Testis (tissue), 3 donors: ENCODE data around the gene LRRC8D. TPM values are rescaled to one million over a fixed set of nuclear protein-coding genes. Genes with fewer than 3 reads are reported as not detected.
A peak's percentile ranks its signal among the peaks of the same experiment; 100 is the strongest.

Experiments
- DNase-seq: peaks from one replicate; pipeline ENCODE4 v3.0.0-alpha.2; 2019
- H3K27ac ChIP-seq, 2 donors: fragments of 200-600 bp; sonication (generic); one replicate each; pipeline ENCODE4 v1.5.1; 2019
- H3K27me3 ChIP-seq: fragments of 200-600 bp; sonication (generic); one replicate; pipeline ENCODE4 v1.5.1; 2019
- H3K36me3 ChIP-seq: fragments of 200-600 bp; sonication (generic); one replicate; pipeline ENCODE4 v1.5.1; 2017; ENCODE audit warnings: low read depth; ENCODE audit errors: missing control alignments
- H3K4me1 ChIP-seq: fragments of 200-600 bp; sonication (generic); one replicate; pipeline ENCODE4 v1.5.1; 2019
- H3K4me3 ChIP-seq, 2 donors: fragments of 200-600 bp; sonication (generic); one replicate each; pipeline ENCODE4 v1.5.1; 2017 to 2019
- H3K9me3 ChIP-seq: fragments of 200-600 bp; sonication (generic); one replicate; pipeline ENCODE4 v1.5.1; 2017
- POLR2A ChIP-seq: fragments of 450-650 bp; IDR thresholded peaks from one replicate; pipeline ENCODE4 v1.6.1; 2017; ENCODE audit warnings: antibody characterized with exemption, mild to moderate bottlenecking, moderate library complexity
- WGBS, 2 donors: methylation state at CpG; one replicate each; pipeline ENCODE4 v1.1.5; 2018; 5-methylcytosine and 5-hydroxymethylcytosine counted together
- intact Hi-C: fragments of 100-400 bp; cut with DNase I; formaldehyde crosslinking; loops from one replicate; pipeline ENCODE4 v1.15.1; 2023; ENCODE audit warnings: low total_unique reads
- polyA plus RNA-seq: library from polyadenylated mRNA; stranded (reverse); fragments of 350-450 nt; fragmentation: Illumina TruSeq; extraction: RNeasy Lipid Tissue Mini Kit (QIAGEN cat#74804); gene quantifications from one replicate; pipeline ENCODE4 v1.2.3, GENCODE V29; 2014; ENCODE audit warnings: low read depth, low replicate concordance; ENCODE audit not compliant: insufficient read depth
- total RNA-seq, 2 donors: library from RNA; depleted of rRNA; stranded (reverse); fragments of >200 nt; gene quantifications; one replicate each; pipeline ENCODE4 v1.2.3, GENCODE V29; 2016
- TF ChIP-seq, protein P1 (sequence below), 3 experiments: fragments of 450-650 bp in 2 of 3; fragments of 200-600 bp in 1 of 3; sonication (generic) in 1 of 3; IDR thresholded peaks; one replicate each; pipeline ENCODE4 v1.5.1; 2016 to 2019; ENCODE audit warnings: antibody characterized with exemption in 3 of 3, mild to moderate bottlenecking in 2 of 3, moderate library complexity in 1 of 3

LRRC8D gene
- total and polyA plus RNA-seq, 3 donors from 2014 or later, result 20.8 to 46.1 (median 41.1) TPM

DNA sequence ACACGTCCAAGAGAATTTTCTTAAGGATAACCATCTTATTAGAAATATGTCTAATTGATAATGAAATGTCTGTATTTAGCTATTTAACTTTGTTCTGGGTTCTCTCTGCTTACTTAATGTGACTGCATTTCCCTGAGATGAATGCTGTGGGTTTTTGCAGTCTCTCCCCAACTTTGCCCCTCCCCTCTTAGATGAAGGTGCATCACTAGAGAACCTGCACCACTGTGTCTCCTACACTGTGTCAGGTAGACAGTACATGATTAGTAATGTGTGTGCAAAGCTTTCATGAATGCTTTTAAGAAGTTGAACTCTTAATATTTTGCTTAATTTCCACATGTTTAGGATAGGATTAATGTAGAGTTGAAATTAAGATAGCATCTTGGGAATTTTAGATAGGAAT is 51.7 kb downstream of the LRRC8D start:
- H3K36me3 ChIP-seq, result no peaks in the 10 kb centered on the region
- H3K4me1 ChIP-seq, result peaks cover 7% of the 10 kb centered on the region
- WGBS, 2 donors, result 35 to 40% methylated on average over 1 of the region's 1 CpG
- TF ChIP-seq POLR2A, result no peak
- TF ChIP-seq, protein P1, sequence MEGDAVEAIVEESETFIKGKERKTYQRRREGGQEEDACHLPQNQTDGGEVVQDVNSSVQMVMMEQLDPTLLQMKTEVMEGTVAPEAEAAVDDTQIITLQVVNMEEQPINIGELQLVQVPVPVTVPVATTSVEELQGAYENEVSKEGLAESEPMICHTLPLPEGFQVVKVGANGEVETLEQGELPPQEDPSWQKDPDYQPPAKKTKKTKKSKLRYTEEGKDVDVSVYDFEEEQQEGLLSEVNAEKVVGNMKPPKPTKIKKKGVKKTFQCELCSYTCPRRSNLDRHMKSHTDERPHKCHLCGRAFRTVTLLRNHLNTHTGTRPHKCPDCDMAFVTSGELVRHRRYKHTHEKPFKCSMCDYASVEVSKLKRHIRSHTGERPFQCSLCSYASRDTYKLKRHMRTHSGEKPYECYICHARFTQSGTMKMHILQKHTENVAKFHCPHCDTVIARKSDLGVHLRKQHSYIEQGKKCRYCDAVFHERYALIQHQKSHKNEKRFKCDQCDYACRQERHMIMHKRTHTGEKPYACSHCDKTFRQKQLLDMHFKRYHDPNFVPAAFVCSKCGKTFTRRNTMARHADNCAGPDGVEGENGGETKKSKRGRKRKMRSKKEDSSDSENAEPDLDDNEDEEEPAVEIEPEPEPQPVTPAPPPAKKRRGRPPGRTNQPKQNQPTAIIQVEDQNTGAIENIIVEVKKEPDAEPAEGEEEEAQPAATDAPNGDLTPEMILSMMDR (IDR thresholded peaks at IDR 0.05), result no peak
- no peaks in the 10 kb centered on the region for H3K9me3 ChIP-seq
- no peak overlapping the region for H3K4me3 ChIP-seq
- no peak for DNase-seq
- H3K27ac ChIP-seq, result peak overlapping the region in 1 of 2 donors; percentile 5
- no peaks in the 10 kb centered on the region for H3K27me3 ChIP-seq
- intact Hi-C loops, result no loop called here

DNA sequence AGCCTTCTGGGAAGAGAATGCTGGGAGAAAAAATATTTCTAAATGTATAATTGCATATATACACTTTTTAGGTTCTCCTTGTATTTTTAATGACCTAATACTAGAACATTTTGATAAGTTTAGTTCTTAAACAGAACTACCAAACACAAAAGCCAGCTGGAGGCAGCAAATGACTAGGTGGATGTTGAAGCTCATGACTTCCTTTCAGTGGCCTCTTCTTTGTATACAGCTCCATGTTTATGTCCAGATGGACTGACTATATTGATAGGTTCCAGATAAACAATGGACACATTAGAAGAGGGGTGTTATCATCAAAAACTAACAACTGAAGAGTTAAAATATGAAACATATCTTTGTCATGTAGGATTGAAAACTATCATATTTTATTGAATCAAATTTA is 52.5 kb downstream of the LRRC8D start:
- H3K27me3 ChIP-seq, result no peaks in the 10 kb centered on the region
- no peak overlapping the region for H3K27ac ChIP-seq
- peaks cover 11% of the 10 kb centered on the region for H3K4me1 ChIP-seq
- no peaks in the 10 kb centered on the region for H3K9me3 ChIP-seq
- H3K4me3 ChIP-seq, result no peak overlapping the region
- TF ChIP-seq, protein P1 (IDR thresholded peaks at IDR 0.05), result no peak
- no peak for TF ChIP-seq POLR2A
- H3K36me3 ChIP-seq, result no peaks in the 10 kb centered on the region
- intact Hi-C loops, result no loop called here
- DNase-seq, result no peak

DNA sequence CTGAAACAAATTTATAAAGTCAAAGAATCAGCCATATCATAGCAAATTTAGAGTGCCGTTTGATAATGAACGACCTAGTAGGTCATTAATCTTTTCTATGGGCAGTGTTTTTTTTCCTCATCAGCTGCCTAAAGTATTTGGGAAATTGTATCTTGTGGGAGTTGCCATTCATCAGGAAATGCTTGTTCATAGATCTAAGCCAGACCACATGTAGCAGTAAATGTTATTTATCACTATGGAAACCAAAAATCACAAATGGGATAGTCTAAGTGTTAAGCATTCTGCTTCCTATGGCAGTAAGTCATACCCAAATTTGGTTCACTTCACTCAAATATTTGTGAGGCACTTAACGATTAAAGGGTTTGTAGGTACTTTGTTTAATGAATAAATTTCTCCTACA is 52.9 kb downstream of the LRRC8D start:
- Histone ChIP-seq H3K27me3 (no peaks in the 10 kb centered on the region), H3K27ac (no peak overlapping the region), H3K9me3 (no peaks in the 10 kb centered on the region), H3K36me3 (no peaks in the 10 kb centered on the region), H3K4me1 (peaks cover 14% of the 10 kb centered on the region), H3K4me3 (no peak overlapping the region)
- no peak for TF ChIP-seq POLR2A
- TF ChIP-seq, protein P1 (IDR thresholded peaks at IDR 0.05), result no peak
- WGBS, 2 donors, result 45% methylated on average over 3 of the region's 3 CpGs
- no peak for DNase-seq
- intact Hi-C loops, result no loop called here

DNA sequence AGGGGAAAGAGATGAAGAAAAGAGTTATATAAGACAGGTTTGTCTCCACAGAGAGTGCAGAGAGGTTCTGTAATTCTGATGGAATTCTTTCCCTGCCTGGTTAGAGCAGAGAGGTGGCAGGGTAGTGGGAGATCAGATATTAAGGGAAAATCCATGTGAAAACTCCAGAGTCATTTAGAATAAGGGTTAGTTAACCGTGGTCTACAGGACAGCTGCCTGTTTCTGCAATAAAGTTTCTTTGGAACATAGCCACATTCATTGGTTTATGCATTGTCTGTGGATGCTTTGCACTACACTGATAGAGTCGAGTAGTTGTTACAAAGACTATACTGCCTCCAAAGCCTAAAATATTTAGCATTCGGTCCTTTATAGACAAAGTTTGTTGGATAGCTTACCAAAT is 55.6 kb downstream of the LRRC8D start:
- Histone ChIP-seq H3K27me3 (no peaks in the 10 kb centered on the region), H3K9me3 (no peaks in the 10 kb centered on the region), H3K4me3 (no peak overlapping the region), H3K27ac (no peak overlapping the region), H3K36me3 (no peaks in the 10 kb centered on the region), H3K4me1 (peaks cover 21% of the 10 kb centered on the region)
- intact Hi-C loops, result no loop called here
- TF ChIP-seq, protein P1 (IDR thresholded peaks at IDR 0.05), result no peak
- no peak for TF ChIP-seq POLR2A
- DNase-seq, result no peak
- 63 to 73% methylated on average over 3 of the region's 3 CpGs for WGBS, 2 donors

DNA sequence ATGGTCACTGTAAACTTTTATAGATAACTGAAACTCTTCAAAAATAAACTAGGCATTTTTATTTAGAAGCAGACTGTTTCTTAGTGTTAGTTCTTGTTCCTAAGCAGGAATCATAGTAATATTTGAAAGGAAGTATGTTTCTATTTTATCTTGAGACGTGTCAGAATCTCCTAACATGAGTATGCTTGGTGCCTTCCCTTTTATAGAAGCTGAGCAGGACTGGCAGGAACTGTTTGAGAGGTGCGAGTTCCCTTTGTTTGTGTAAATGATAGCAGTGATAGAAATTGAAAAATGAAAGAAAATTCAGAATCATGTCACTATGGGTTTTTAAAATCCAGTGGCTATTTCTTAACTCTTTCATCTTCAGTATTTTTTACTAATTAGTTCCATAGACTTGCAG is 56.9 kb downstream of the LRRC8D start:
- Histone ChIP-seq H3K27ac (peak overlapping the region; percentile 1 to 51), H3K36me3 (no peaks in the 10 kb centered on the region), H3K27me3 (no peaks in the 10 kb centered on the region), H3K4me3 (no peak overlapping the region), H3K4me1 (peaks cover 14% of the 10 kb centered on the region), H3K9me3 (no peaks in the 10 kb centered on the region)
- no peak for DNase-seq
- intact Hi-C loops, result no loop called here
- 51 to 75% methylated on average over 2 of the region's 2 CpGs for WGBS, 2 donors
- TF ChIP-seq, protein P1 (IDR thresholded peaks at IDR 0.05), result no peak
- TF ChIP-seq POLR2A, result no peak
